ENCODE results near the gene NCEH1.

- TF ChIP-seq POLR2A (IDR thresholded peaks at IDR 0.05): no peak
- TF ChIP-seq CTCF (IDR thresholded peaks at IDR 0.05 in 8 of 11, conservative IDR thresholded peaks at IDR 0.05 in 3 of 11): no peak
- TF ChIP-seq POLR2AphosphoS5 (IDR thresholded peaks at IDR 0.05): no peak
Measured at GRCh38 chr3:172735014-172735413, 24.1 kb upstream of the NCEH1 start.

Measured in spleen (tissue), 7 donors.